Cardiac muscle cell (in vitro differentiated cells and primary cell): ENCODE data around the gene RALB. TPM values are rescaled to one million over a fixed set of nuclear protein-coding genes. Genes with fewer than 3 reads are reported as not detected.

Source experiments
- DNase-seq, 2 donors: peaks; one replicate each; pipeline versions ENCODE4 v3.0.0 to v3.0.0-alpha.2; 2010 to 2017; ENCODE audit warnings: low read depth in 1 of 2, low spot score in 1 of 2
- H3K27ac ChIP-seq: fragments of 200-600 bp; sonication (generic); 2 replicates; pipeline ENCODE4 v1.5.1; 2016
- H3K27me3 ChIP-seq: fragments of 200-600 bp; sonication (generic); 2 replicates; pipeline ENCODE4 v1.6.0; 2016; ENCODE audit warnings: control low read depth
- H3K36me3 ChIP-seq: fragments of 200-600 bp; sonication (generic); 2 replicates; pipeline ENCODE4 v1.5.1; 2016; ENCODE audit warnings: control low read depth
- H3K4me1 ChIP-seq: fragments of 200-600 bp; sonication (generic); 2 replicates; pipeline ENCODE4 v1.8.1; 2017; ENCODE audit warnings: low read depth, mild to moderate bottlenecking, mixed run types
- H3K4me3 ChIP-seq: fragments of 200-600 bp; sonication (generic); 2 replicates; pipeline ENCODE4 v1.5.1; 2016; ENCODE audit warnings: mild to moderate bottlenecking
- H3K9me3 ChIP-seq: fragments of 200-600 bp; sonication (generic); 2 replicates; pipeline ENCODE4 v1.5.1; 2017; ENCODE audit warnings: low read depth, mild to moderate bottlenecking, control low read depth
- polyA plus RNA-seq: library from polyadenylated mRNA; unstranded; fragments of >200 nt; fragmentation: Nextera tagmentation; extraction: Ambion mirVana; gene quantifications from 2 replicates; pipeline ENCODE4 v1.2.1, GENCODE V29; 2016
- total RNA-seq: library from RNA; depleted of rRNA; stranded (reverse); fragments of >200 nt; gene quantifications from 2 replicates; pipeline ENCODE4 v1.2.3, GENCODE V29; 2016
- TF ChIP-seq, protein P1 (sequence below): IDR thresholded peaks from 2 replicates; pipeline ENCODE4 v1.5.1; 2012; ENCODE audit warnings: low read depth, mild to moderate bottlenecking, low read length

RALB gene
- total and polyA plus RNA-seq, 2 experiments from 2014 or later = 26.5 to 50.8 TPM

DNA sequence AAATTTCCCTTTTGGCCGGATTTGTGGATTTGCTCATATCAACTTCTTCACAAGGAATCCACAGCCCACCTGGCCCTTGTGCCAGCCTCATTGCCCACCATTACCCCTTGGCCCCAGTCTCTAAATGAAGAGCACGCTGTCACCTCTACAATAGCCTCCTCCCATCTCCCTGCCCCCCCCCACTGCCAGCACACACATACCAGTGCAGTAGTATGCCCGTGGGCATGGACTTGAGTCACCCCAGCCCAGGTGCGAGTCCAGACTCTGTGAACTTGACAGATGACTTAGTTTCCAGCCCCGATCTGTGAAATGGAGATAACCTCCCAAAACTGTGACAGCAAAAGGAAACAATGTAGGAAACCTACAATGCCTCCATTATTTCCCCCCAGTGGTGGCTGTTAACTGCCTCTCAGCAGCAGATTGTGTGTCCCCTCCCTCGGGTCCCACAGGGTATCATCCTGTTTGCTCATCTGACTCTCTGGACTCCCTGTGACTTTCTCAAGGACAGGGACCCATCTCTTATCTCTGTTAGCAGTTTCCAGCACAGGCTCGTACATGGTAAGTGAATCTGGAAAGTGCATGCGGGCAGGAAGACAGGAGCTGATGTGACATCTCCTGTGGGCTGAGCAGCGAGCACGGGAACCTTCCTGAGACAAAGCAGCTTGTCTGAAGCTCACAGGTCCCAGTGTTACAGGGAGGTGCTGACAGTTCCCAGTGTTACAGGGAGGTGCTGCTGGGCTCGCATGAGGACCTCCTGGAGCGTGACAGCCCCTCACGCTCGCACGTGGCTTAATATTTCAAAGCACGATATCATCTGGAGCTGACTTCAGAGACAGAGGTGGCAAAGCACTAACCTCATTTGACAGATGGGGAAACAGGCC, 25.3 kb upstream of the RALB start:
- H3K4me1 ChIP-seq = peaks cover 12% of the 10 kb centered on the region
- H3K9me3 ChIP-seq = no peaks in the 10 kb centered on the region
- peak in 1 of 2 donors; percentile 14 for DNase-seq
- peaks cover 5% of the 10 kb centered on the region for H3K27me3 ChIP-seq
- H3K36me3 ChIP-seq = no peaks in the 10 kb centered on the region
- TF ChIP-seq, protein P1, sequence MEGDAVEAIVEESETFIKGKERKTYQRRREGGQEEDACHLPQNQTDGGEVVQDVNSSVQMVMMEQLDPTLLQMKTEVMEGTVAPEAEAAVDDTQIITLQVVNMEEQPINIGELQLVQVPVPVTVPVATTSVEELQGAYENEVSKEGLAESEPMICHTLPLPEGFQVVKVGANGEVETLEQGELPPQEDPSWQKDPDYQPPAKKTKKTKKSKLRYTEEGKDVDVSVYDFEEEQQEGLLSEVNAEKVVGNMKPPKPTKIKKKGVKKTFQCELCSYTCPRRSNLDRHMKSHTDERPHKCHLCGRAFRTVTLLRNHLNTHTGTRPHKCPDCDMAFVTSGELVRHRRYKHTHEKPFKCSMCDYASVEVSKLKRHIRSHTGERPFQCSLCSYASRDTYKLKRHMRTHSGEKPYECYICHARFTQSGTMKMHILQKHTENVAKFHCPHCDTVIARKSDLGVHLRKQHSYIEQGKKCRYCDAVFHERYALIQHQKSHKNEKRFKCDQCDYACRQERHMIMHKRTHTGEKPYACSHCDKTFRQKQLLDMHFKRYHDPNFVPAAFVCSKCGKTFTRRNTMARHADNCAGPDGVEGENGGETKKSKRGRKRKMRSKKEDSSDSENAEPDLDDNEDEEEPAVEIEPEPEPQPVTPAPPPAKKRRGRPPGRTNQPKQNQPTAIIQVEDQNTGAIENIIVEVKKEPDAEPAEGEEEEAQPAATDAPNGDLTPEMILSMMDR = no peak
- no peak overlapping the region for H3K27ac ChIP-seq
- no peak overlapping the region for H3K4me3 ChIP-seq

DNA sequence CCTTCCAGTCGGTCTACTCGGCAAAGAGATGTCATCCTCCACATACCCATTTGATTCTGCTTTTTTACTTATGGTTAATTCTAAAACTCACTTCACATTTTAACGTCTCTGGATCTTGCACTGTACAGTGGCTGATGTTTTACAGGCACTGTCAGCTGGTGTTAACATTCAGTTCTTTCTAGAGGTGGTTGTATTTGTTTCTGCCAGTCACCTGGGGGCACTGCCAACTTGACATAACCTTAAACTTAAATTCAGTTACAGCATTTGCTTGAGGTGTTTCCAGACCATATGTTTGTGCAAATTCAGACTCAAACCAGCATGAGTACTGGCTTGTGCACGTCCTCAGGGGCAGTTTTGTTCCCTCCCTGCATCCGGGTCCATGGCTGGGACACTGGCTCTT, 24.1 kb upstream of the RALB start:
- Histone ChIP-seq H3K9me3 (no peaks in the 10 kb centered on the region), H3K36me3 (no peaks in the 10 kb centered on the region), H3K4me1 (peaks cover 7% of the 10 kb centered on the region), H3K27ac (no peak overlapping the region), H3K4me3 (no peak overlapping the region), H3K27me3 (peaks cover 5% of the 10 kb centered on the region)
- TF ChIP-seq, protein P1 = no peak
- no peak for DNase-seq

DNA sequence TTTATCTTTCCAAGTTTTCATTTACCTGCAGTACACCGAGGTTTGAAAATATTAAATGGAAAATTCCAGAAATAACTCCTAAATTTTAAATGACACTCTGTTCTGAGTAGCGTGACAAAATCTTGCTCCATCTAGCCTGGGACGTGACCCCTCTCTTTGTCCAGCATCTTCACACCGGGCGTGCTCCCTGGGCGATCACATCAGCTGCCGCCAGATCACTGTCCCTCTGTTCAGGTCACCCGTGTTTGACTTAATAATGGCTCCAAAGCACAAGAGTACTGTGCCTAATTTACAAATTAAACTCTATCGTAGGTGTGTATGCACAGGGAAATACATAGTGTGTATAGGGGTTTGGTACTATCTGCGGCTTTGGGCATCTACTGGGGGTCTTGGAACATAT, 23.3 kb upstream of the RALB start:
- TF ChIP-seq, protein P1 = no peak
- no peaks in the 10 kb centered on the region for H3K36me3 ChIP-seq
- DNase-seq = no peak

DNA sequence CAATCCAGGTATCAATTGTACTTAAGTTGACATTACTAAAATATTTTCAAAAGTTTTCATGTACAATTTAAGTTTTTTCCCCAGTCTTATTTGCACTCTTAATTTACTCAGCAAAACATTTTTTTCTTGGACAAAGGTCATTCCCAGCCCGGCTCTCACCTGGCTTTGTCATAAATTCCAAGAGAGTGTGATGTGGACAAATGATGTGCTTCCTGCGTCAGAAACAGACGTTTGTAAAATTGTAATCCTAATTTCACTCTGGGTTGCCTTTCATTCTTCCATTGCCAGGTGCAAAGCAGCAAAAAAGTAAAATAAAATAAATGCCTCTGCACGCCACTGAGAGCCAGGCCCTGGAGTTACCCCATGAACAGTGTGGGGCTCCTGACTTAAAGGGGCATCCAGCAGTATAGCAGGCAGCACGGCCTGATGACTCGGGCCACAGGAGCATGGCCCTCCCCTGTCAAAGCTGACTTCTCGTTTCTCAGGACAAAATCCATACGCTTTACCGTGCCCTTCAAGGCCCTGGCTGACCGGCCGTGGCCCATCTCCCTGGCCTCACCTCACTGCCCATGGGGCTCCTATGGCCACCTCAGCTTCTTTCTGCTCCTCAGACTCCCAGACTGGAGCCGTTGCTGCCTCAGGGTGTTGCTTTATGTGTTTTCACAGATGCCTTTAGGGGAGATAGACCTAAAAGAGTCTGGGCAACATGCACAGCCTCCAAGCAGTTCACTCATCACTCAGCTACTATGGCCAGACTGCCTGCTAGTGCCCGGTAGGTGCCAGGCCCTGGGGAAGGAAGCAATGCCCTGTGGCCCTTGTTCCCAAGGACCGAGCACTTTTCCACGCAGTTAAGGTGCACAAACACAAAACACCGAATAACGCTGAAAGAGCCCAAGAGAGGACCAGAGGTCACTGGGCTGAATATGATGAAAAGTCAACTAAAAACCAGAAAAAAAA, 21.9 kb upstream of the RALB start:
- no peak for DNase-seq
- no peaks in the 10 kb centered on the region for H3K36me3 ChIP-seq
- TF ChIP-seq, protein P1 = no peak
- peaks cover 7% of the 10 kb centered on the region for H3K4me1 ChIP-seq
- no peak overlapping the region for H3K4me3 ChIP-seq
- H3K27me3 ChIP-seq = no peaks in the 10 kb centered on the region
- no peak overlapping the region for H3K27ac ChIP-seq
- no peaks in the 10 kb centered on the region for H3K9me3 ChIP-seq

More for the DNA sequence above, 23.3 kb upstream of the RALB start:
- Histone ChIP-seq H3K4me3 (no peak overlapping the region), H3K4me1 (peaks cover 7% of the 10 kb centered on the region), H3K9me3 (no peaks in the 10 kb centered on the region), H3K27me3 (peaks cover 5% of the 10 kb centered on the region), H3K27ac (no peak overlapping the region)

DNA sequence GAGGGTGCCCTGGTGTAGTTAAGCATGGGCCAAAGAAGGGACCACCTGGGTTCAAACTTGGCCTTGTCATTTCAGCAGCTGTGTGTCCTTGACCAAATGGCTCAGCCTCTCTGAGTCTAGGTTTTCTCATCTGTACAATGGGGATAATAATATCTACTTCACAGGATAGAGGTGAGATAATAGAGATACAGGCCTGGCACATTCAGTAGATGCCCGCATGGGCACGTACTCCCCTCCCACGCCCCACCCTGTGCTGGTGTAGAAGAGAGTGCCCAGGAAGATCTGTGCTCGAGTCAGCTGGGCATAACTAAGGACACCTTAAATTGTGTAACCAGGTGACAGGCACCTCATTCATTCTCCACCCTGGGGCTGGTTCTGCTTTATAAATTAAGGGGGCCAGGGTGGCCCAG, 21.1 kb upstream of the RALB start:
- H3K9me3 ChIP-seq = no peaks in the 10 kb centered on the region
- peaks cover 7% of the 10 kb centered on the region for H3K4me1 ChIP-seq
- no peak for DNase-seq
- H3K36me3 ChIP-seq = no peaks in the 10 kb centered on the region
- H3K27ac ChIP-seq = no peak overlapping the region
- H3K4me3 ChIP-seq = no peak overlapping the region
- H3K27me3 ChIP-seq = no peaks in the 10 kb centered on the region
- TF ChIP-seq, protein P1 = no peak
